Neural progenitor cell (in vitro differentiated cells): ENCODE results near the gene TK2. TPM values are rescaled to one million over a fixed set of nuclear protein-coding genes. Genes with fewer than 3 reads are reported as not detected.
A peak's percentile ranks its signal among the peaks of the same experiment; 100 is the strongest.

ENCODE experiments used
- DNase-seq: peaks from one replicate; pipeline ENCODE4 v3.0.0-alpha.2; 2016; ENCODE audit warnings: low spot score
- H2AFZ ChIP-seq: fragments of 200-600 bp; sonication (generic); replicated peaks from 2 replicates; pipeline ENCODE4 v1.6.1; 2016; ENCODE audit warnings: antibody characterized with exemption
- H3F3A ChIP-seq: fragments of 200-600 bp; sonication (generic); 2 replicates; pipeline ENCODE4 v1.6.1; 2016; ENCODE audit warnings: antibody characterized with exemption, low read depth
- H3K27ac ChIP-seq: fragments of 200-600 bp; sonication (generic); 2 replicates; pipeline ENCODE4 v1.5.1; 2016; ENCODE audit warnings: mild to moderate bottlenecking
- H3K27me3 ChIP-seq: fragments of 200-600 bp; sonication (generic); 2 replicates; pipeline ENCODE4 v1.6.1; 2016; ENCODE audit warnings: mild to moderate bottlenecking, moderate library complexity
- H3K36me3 ChIP-seq: fragments of 200-600 bp; sonication (generic); 2 replicates; pipeline ENCODE4 v1.5.1; 2016
- H3K4me1 ChIP-seq: fragments of 200-600 bp; sonication (generic); 2 replicates; pipeline ENCODE4 v1.6.1; 2016; ENCODE audit warnings: mixed run types
- H3K4me2 ChIP-seq: fragments of 200-600 bp; sonication (generic); 2 replicates; pipeline ENCODE4 v1.6.1; 2016
- H3K4me3 ChIP-seq: fragments of 200-600 bp; sonication (generic); 2 replicates; pipeline ENCODE4 v1.5.1; 2016
- H3K79me2 ChIP-seq: fragments of 200-600 bp; sonication (generic); 2 replicates; pipeline ENCODE4 v1.6.1; 2016; ENCODE audit warnings: low read depth
- H3K9ac ChIP-seq: fragments of 200-600 bp; sonication (generic); 2 replicates; pipeline ENCODE4 v1.6.1; 2016
- H3K9me3 ChIP-seq: fragments of 200-600 bp; sonication (generic); 2 replicates; pipeline ENCODE4 v1.5.1; 2016; ENCODE audit warnings: low read depth
- H4K20me1 ChIP-seq: fragments of 200-600 bp; sonication (generic); 2 replicates; pipeline ENCODE4 v1.6.1; 2016; ENCODE audit warnings: low read depth
- H3K27ac Mint-ChIP-seq: 3 replicates; pipeline ENCODE4 v1.8.0; 2021; ENCODE audit warnings: mixed read lengths
- H3K27me3 Mint-ChIP-seq: 2 replicates; pipeline ENCODE4 v1.8.0; 2022; ENCODE audit warnings: low read depth, mild to moderate bottlenecking, inconsistent platforms, moderate library complexity, mixed read lengths; ENCODE audit not compliant: insufficient read depth
- H3K36me3 Mint-ChIP-seq: 3 replicates; pipeline ENCODE4 v1.8.0; 2021; ENCODE audit warnings: mixed read lengths
- H3K4me1 Mint-ChIP-seq: 3 replicates; pipeline ENCODE4 v1.8.0; 2021; ENCODE audit warnings: mixed read lengths
- H3K4me3 Mint-ChIP-seq: 3 replicates; pipeline ENCODE4 v1.8.0; 2021; ENCODE audit warnings: mild to moderate bottlenecking, moderate library complexity, mixed read lengths
- H3K9me3 Mint-ChIP-seq: 3 replicates; pipeline ENCODE4 v1.8.0; 2020; ENCODE audit warnings: mixed read lengths
- EZH2 ChIP-seq: fragments of 200-600 bp; sonication (generic); IDR thresholded peaks from 2 replicates; pipeline ENCODE4 v1.6.1; 2017; ENCODE audit warnings: antibody characterized with exemption, mild to moderate bottlenecking, moderate library complexity
- EZH2phosphoT487 ChIP-seq: fragments of 200-600 bp; sonication (generic); IDR thresholded peaks from 2 replicates; pipeline ENCODE4 v1.6.1; 2017; ENCODE audit warnings: antibody characterized with exemption
- small RNA-seq: library from RNA; depleted of rRNA; stranded (forward); fragments of <200 nt; gene quantifications from one replicate; pipeline ENCODE3, GENCODE V24; 2015
- total RNA-seq: library from RNA; depleted of rRNA; stranded (reverse); fragments of >200 nt; gene quantifications from 2 replicates; pipeline ENCODE4 v1.2.3, GENCODE V29; 2015; ENCODE audit warnings: low replicate concordance
- TF ChIP-seq, protein P1 (sequence below): fragments of 200-600 bp; sonication (generic); IDR thresholded peaks from 2 replicates; pipeline ENCODE4 v1.5.1; 2017; ENCODE audit warnings: antibody characterized with exemption, mild to moderate bottlenecking

The TK2 gene
- total RNA-seq, 1 donor from 2014 or later, result 7.3 TPM

DNA sequence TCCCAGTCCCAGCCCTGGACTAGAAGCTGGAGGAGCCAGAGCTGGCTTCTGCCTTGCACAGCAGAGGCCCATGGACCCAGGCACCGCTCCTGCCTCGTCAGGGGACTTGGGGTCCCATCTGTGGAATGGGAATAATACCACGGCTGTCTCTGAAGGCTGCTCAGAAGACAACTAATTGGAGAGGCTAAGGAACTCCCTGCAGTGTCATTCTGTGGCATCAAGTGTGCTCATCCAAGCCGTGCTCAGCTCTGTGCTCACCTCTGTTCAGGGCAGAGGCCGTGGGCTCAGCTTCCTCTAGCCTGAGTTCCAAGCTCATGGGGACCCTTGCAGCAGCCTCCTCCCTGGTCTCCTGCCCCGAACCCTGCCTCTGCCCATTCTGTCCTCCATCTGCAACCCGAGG lies 91.1 kb downstream of the TK2 start:
- Histone ChIP-seq H3K9me3 (no peaks in the 10 kb centered on the region), H3K4me1 (peaks cover 18% of the 10 kb centered on the region), H3K9ac (no peak overlapping the region), H3K36me3 (no peaks in the 10 kb centered on the region), H3K79me2 (no peaks in the 10 kb centered on the region), H3K27me3 (peaks cover 4% of the 10 kb centered on the region), H3K4me2 (no peak overlapping the region), H3K27ac (no peak overlapping the region), H2AFZ (peak overlapping the region; percentile 2), H3K4me3 (no peak overlapping the region), H3F3A (no peaks in the 10 kb centered on the region), H4K20me1 (no peaks in the 10 kb centered on the region)
- H3K27ac Mint-ChIP-seq, result no peak overlapping the region
- H3K4me3 Mint-ChIP-seq, result no peak overlapping the region
- H3K36me3 Mint-ChIP-seq, result no peaks in the 10 kb centered on the region
- H3K27me3 Mint-ChIP-seq, result peaks cover 8% of the 10 kb centered on the region
- no peak for DNase-seq
- H3K4me1 Mint-ChIP-seq, result no peaks in the 10 kb centered on the region
- TF ChIP-seq, protein P1, sequence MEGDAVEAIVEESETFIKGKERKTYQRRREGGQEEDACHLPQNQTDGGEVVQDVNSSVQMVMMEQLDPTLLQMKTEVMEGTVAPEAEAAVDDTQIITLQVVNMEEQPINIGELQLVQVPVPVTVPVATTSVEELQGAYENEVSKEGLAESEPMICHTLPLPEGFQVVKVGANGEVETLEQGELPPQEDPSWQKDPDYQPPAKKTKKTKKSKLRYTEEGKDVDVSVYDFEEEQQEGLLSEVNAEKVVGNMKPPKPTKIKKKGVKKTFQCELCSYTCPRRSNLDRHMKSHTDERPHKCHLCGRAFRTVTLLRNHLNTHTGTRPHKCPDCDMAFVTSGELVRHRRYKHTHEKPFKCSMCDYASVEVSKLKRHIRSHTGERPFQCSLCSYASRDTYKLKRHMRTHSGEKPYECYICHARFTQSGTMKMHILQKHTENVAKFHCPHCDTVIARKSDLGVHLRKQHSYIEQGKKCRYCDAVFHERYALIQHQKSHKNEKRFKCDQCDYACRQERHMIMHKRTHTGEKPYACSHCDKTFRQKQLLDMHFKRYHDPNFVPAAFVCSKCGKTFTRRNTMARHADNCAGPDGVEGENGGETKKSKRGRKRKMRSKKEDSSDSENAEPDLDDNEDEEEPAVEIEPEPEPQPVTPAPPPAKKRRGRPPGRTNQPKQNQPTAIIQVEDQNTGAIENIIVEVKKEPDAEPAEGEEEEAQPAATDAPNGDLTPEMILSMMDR, result no peak
- TF ChIP-seq EZH2, result no peak
- no peak for TF ChIP-seq EZH2phosphoT487
- H3K9me3 Mint-ChIP-seq, result no peaks in the 10 kb centered on the region

DNA sequence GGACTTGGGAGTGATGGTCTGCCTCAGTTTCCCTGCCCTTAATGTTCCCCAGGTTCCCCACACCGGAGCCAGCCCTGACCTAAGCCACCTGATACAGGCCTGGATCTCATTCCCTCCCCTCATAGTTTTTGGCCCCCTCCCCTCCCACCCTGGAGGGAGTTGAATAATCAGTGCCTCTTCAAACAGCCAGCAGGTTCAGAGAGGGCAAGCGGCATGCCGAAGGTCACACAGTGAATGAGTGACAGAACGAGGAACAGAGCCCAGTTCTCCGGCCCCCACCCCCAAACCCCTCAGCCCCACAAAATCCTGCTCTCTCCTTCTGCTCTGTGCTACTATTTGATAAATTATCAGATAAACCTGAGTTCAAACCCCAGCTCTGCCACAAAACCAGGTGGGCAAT lies 91.6 kb downstream of the TK2 start:
- H3K4me2 ChIP-seq, result no peak overlapping the region
- no peaks in the 10 kb centered on the region for H4K20me1 ChIP-seq
- Mint-ChIP-seq H3K27me3 (peaks cover 8% of the 10 kb centered on the region), H3K9me3 (no peaks in the 10 kb centered on the region), H3K36me3 (no peaks in the 10 kb centered on the region), H3K4me1 (no peaks in the 10 kb centered on the region), H3K4me3 (no peak overlapping the region), H3K27ac (no peak overlapping the region)
- H3F3A ChIP-seq, result no peaks in the 10 kb centered on the region
- no peaks in the 10 kb centered on the region for H3K79me2 ChIP-seq
- H3K36me3 ChIP-seq, result no peaks in the 10 kb centered on the region
- no peak for DNase-seq
- H3K9me3 ChIP-seq, result no peaks in the 10 kb centered on the region
- H2AFZ ChIP-seq, result peak overlapping the region; percentile 80
- peaks cover 18% of the 10 kb centered on the region for H3K4me1 ChIP-seq
- H3K27ac ChIP-seq, result no peak overlapping the region
- TF ChIP-seq, protein P1, result no peak
- TF ChIP-seq EZH2phosphoT487, result no peak
- TF ChIP-seq EZH2, result no peak
- no peak overlapping the region for H3K9ac ChIP-seq
- no peak overlapping the region for H3K4me3 ChIP-seq
- H3K27me3 ChIP-seq, result no peaks in the 10 kb centered on the region

Small RNA genes within 50 kb of the gene (small RNA-seq; reads per million reads assigned to genes)
- not detected for gene CKLF-CMTM1

Other genes starting within 250 kb of the TK2 start
- 0.25 TPM in 1 of 2 replicates, not detected in the other for gene CDH5, start 183.4 kb downstream of the TK2 start, total RNA-seq
- gene BEAN1, start 122.8 kb downstream of the TK2 start, total RNA-seq, result 0.32 and 0.34 TPM in 2 replicates
- gene CKLF, start 2.5 kb upstream of the TK2 start, total RNA-seq, result 33.3 and 38.6 TPM in 2 replicates
- gene CMTM1, start 16.3 kb upstream of the TK2 start, total RNA-seq, result 2.9 TPM in 1 of 2 replicates, not detected in the other
- gene CMTM2, start 29.3 kb upstream of the TK2 start, total RNA-seq, result not detected in 2 replicates
- gene CMTM3, start 54.6 kb upstream of the TK2 start, total RNA-seq, result 18.3 and 47.4 TPM in 2 replicates
- 25.9 and 39.5 TPM in 2 replicates for gene CMTM4, start 146.6 kb upstream of the TK2 start, total RNA-seq
- 94.3 and 104 TPM in 2 replicates for gene DYNC1LI2, start 201.5 kb upstream of the TK2 start, total RNA-seq